ENCODE data around the gene SGO1. TPM values are rescaled to one million over a fixed set of nuclear protein-coding genes. Genes with fewer than 3 reads are reported as not detected.

Gene SGO1
- total RNA-seq, 1 experiment from 2014 or later, result 31.7 TPM

GRCh38 chr3:20201143-20201542 lies 15.1 kb upstream of the SGO1 start:
- intact Hi-C loops (cut with micrococcal nuclease; ENCODE audit: unreplicated experiment), result no loop called here
- CTCF ChIA-PET, result no interaction called here
- BruUV-seq (replicated peaks), result no TSS peak
- POLR2A ChIA-PET (ENCODE audit: low non-redundant PET), result no interaction called here
- Histone ChIP-seq H3K9me3 (ENCODE audit: low read depth, low read length, poor library complexity, severe bottlenecking) (no peaks in the 10 kb centered on the region), H3K4me3 (ENCODE audit: low read depth, low read length, poor library complexity, severe bottlenecking) (no peak overlapping the region), H3K27ac (ENCODE audit: low read depth, low read length, poor library complexity, severe bottlenecking) (no peak overlapping the region), H3K4me1 (ENCODE audit: insufficient read depth, low read length, poor library complexity, severe bottlenecking) (no peaks in the 10 kb centered on the region), H3K27me3 (replicated peaks; ENCODE audit: insufficient read depth, low read depth, low read length, poor library complexity) (no peaks in the 10 kb centered on the region), H3K36me3 (ENCODE audit: insufficient read depth, low read length, poor library complexity, severe bottlenecking) (no peaks in the 10 kb centered on the region)
- TF ChIP-seq, protein P1, sequence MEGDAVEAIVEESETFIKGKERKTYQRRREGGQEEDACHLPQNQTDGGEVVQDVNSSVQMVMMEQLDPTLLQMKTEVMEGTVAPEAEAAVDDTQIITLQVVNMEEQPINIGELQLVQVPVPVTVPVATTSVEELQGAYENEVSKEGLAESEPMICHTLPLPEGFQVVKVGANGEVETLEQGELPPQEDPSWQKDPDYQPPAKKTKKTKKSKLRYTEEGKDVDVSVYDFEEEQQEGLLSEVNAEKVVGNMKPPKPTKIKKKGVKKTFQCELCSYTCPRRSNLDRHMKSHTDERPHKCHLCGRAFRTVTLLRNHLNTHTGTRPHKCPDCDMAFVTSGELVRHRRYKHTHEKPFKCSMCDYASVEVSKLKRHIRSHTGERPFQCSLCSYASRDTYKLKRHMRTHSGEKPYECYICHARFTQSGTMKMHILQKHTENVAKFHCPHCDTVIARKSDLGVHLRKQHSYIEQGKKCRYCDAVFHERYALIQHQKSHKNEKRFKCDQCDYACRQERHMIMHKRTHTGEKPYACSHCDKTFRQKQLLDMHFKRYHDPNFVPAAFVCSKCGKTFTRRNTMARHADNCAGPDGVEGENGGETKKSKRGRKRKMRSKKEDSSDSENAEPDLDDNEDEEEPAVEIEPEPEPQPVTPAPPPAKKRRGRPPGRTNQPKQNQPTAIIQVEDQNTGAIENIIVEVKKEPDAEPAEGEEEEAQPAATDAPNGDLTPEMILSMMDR (conservative IDR thresholded peaks at IDR 0.05; ENCODE audit: low read depth, low read length), result no peak
- no peak for TF ChIP-seq EZH2 (IDR thresholded peaks at IDR 0.05; ENCODE audit: borderline replicate concordance, low read depth, low read length, poor library complexity, severe bottlenecking)
- DNase-seq (ENCODE audit: low spot score), result no peak

GRCh38 chr3:20197775-20198174 lies 11.8 kb upstream of the SGO1 start:
- CTCF ChIA-PET, result no interaction called here
- H3K27me3 ChIP-seq (replicated peaks; ENCODE audit: insufficient read depth, low read depth, low read length, poor library complexity), result no peaks in the 10 kb centered on the region
- no peak for DNase-seq (ENCODE audit: low spot score)
- H3K36me3 ChIP-seq (ENCODE audit: insufficient read depth, low read length, poor library complexity, severe bottlenecking), result no peaks in the 10 kb centered on the region
- POLR2A ChIA-PET (ENCODE audit: low non-redundant PET), result no interaction called here
- no peaks in the 10 kb centered on the region for H3K4me1 ChIP-seq (ENCODE audit: insufficient read depth, low read length, poor library complexity, severe bottlenecking)
- no peak overlapping the region for H3K4me3 ChIP-seq (ENCODE audit: low read depth, low read length, poor library complexity, severe bottlenecking)
- no peaks in the 10 kb centered on the region for H3K9me3 ChIP-seq (ENCODE audit: low read depth, low read length, poor library complexity, severe bottlenecking)
- no TSS peak for BruUV-seq (replicated peaks)
- TF ChIP-seq, protein P1 (conservative IDR thresholded peaks at IDR 0.05; ENCODE audit: low read depth, low read length), result no peak
- no peak for TF ChIP-seq EZH2 (IDR thresholded peaks at IDR 0.05; ENCODE audit: borderline replicate concordance, low read depth, low read length, poor library complexity, severe bottlenecking)
- intact Hi-C loops (cut with micrococcal nuclease; ENCODE audit: unreplicated experiment), result no loop called here
- H3K27ac ChIP-seq (ENCODE audit: low read depth, low read length, poor library complexity, severe bottlenecking), result no peak overlapping the region

GRCh38 chr3:20194793-20195460 lies 8.9 kb upstream of the SGO1 start:
- no peaks in the 10 kb centered on the region for H3K27me3 ChIP-seq (replicated peaks; ENCODE audit: insufficient read depth, low read depth, low read length, poor library complexity)
- H3K4me3 ChIP-seq (ENCODE audit: low read depth, low read length, poor library complexity, severe bottlenecking), result no peak overlapping the region
- no peak overlapping the region for H3K27ac ChIP-seq (ENCODE audit: low read depth, low read length, poor library complexity, severe bottlenecking)
- intact Hi-C loops (cut with micrococcal nuclease; ENCODE audit: unreplicated experiment), result no loop called here
- no peak for TF ChIP-seq EZH2 (IDR thresholded peaks at IDR 0.05; ENCODE audit: borderline replicate concordance, low read depth, low read length, poor library complexity, severe bottlenecking)
- TF ChIP-seq, protein P1 (conservative IDR thresholded peaks at IDR 0.05; ENCODE audit: low read depth, low read length), result no peak
- H3K9me3 ChIP-seq (ENCODE audit: low read depth, low read length, poor library complexity, severe bottlenecking), result no peaks in the 10 kb centered on the region
- POLR2A ChIA-PET (ENCODE audit: low non-redundant PET), result no interaction called here
- no peaks in the 10 kb centered on the region for H3K36me3 ChIP-seq (ENCODE audit: insufficient read depth, low read length, poor library complexity, severe bottlenecking)
- CTCF ChIA-PET, result no interaction called here
- H3K4me1 ChIP-seq (ENCODE audit: insufficient read depth, low read length, poor library complexity, severe bottlenecking), result no peaks in the 10 kb centered on the region
- BruUV-seq (replicated peaks), result no TSS peak
- DNase-seq (ENCODE audit: low spot score), result no peak

All from A673 (cell line).